Measurements from ENCODE around the gene EGFL7. TPM values are rescaled to one million over a fixed set of nuclear protein-coding genes. Genes with fewer than 3 reads are reported as not detected.

The EGFL7 gene
- total RNA-seq, 1 experiment from 2014 or later = 54.6 TPM

- Mint-ChIP-seq H3K27me3 (ENCODE audit: low read depth) (no peaks in the 10 kb centered on the region), H3K9me3 (no peaks in the 10 kb centered on the region), H3K4me3 (no peak overlapping the region), H3K4me1 (0 out of 2 replicates have a peak, but pooled peaks cover 3% of the 10 kb centered on the region), H3K36me3 (no peaks in the 10 kb centered on the region), H3K27ac (no peak overlapping the region)
- no peak for DNase-seq (ENCODE audit: low spot score)
- no peak for ATAC-seq
- POLR2A ChIA-PET = no interaction called here
- CTCF ChIA-PET = interaction anchor here (1.3 kb wide), 1 partner anchor 22 kb away, joined by 3 read pairs; no protein-coding TSS in a partner anchor
- TF ChIP-seq USF2 (CRISPR knock-in tag; IDR thresholded peaks at IDR 0.05) = no peak
- no peak for TF ChIP-seq TEAD1 (CRISPR knock-in tag; IDR thresholded peaks at IDR 0.05)
- TF ChIP-seq ZNF138 (CRISPR knock-in tag; conservative IDR thresholded peaks at IDR 0.05) = no peak
- TF ChIP-seq, protein P1, sequence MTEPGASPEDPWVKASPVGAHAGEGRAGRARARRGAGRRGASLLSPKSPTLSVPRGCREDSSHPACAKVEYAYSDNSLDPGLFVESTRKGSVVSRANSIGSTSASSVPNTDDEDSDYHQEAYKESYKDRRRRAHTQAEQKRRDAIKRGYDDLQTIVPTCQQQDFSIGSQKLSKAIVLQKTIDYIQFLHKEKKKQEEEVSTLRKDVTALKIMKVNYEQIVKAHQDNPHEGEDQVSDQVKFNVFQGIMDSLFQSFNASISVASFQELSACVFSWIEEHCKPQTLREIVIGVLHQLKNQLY (CRISPR knock-in tag; IDR thresholded peaks at IDR 0.05) = no peak
- no peak for TF ChIP-seq AFF4 (CRISPR knock-in tag; IDR thresholded peaks at IDR 0.05; ENCODE audit: borderline replicate concordance)
- TF ChIP-seq, protein P2, sequence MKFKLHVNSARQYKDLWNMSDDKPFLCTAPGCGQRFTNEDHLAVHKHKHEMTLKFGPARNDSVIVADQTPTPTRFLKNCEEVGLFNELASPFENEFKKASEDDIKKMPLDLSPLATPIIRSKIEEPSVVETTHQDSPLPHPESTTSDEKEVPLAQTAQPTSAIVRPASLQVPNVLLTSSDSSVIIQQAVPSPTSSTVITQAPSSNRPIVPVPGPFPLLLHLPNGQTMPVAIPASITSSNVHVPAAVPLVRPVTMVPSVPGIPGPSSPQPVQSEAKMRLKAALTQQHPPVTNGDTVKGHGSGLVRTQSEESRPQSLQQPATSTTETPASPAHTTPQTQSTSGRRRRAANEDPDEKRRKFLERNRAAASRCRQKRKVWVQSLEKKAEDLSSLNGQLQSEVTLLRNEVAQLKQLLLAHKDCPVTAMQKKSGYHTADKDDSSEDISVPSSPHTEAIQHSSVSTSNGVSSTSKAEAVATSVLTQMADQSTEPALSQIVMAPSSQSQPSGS (CRISPR knock-in tag; IDR thresholded peaks at IDR 0.05; ENCODE audit: borderline replicate concordance, low read depth) = no peak
- TF ChIP-seq KAT7 (CRISPR knock-in tag; IDR thresholded peaks at IDR 0.05; ENCODE audit: borderline replicate concordance) = no peak
- TF ChIP-seq NFE2L1 (CRISPR knock-in tag; IDR thresholded peaks at IDR 0.05) = no peak
- no peak for TF ChIP-seq NFATC4 (CRISPR knock-in tag; IDR thresholded peaks at IDR 0.05)
Measured at GRCh38 chr9:136653323-136654079, 9.2 kb upstream of the EGFL7 start.

- ChIA-PET POLR2A (no interaction called here), CTCF (interaction anchor here (1.0 to 1.5 kb wide), 3 partner anchors 16 to 46 kb away, joined by 3 to 4 read pairs (median 3); no protein-coding TSS in a partner anchor)
- no peaks in the 10 kb centered on the region for H3K9me3 Mint-ChIP-seq
- DNase-seq (ENCODE audit: low spot score) (no peak), ATAC-seq (no peak)
- no peaks in the 10 kb centered on the region for H3K36me3 Mint-ChIP-seq
- H3K27ac Mint-ChIP-seq = no peak overlapping the region
- no peaks in the 10 kb centered on the region for H3K27me3 Mint-ChIP-seq (ENCODE audit: low read depth)
- 0 out of 2 replicates have a peak, but pooled peaks cover 3% of the 10 kb centered on the region for H3K4me1 Mint-ChIP-seq
- no peak overlapping the region for H3K4me3 Mint-ChIP-seq
- TF ChIP-seq ZNF121 (CRISPR knock-in tag; IDR thresholded peaks at IDR 0.05) (no peak), MAX (CRISPR knock-in tag; IDR thresholded peaks at IDR 0.05) (no peak), NFATC4 (CRISPR knock-in tag; IDR thresholded peaks at IDR 0.05) (no peak), ZNF263 (CRISPR knock-in tag; IDR thresholded peaks at IDR 0.05; ENCODE audit: low read depth) (no peak), SMAD3 (CRISPR knock-in tag; IDR thresholded peaks at IDR 0.05; ENCODE audit: borderline replicate concordance) (no peak)
- TF ChIP-seq, protein P2 (CRISPR knock-in tag; IDR thresholded peaks at IDR 0.05; ENCODE audit: borderline replicate concordance, low read depth) = no peak
- TF ChIP-seq, protein P3, sequence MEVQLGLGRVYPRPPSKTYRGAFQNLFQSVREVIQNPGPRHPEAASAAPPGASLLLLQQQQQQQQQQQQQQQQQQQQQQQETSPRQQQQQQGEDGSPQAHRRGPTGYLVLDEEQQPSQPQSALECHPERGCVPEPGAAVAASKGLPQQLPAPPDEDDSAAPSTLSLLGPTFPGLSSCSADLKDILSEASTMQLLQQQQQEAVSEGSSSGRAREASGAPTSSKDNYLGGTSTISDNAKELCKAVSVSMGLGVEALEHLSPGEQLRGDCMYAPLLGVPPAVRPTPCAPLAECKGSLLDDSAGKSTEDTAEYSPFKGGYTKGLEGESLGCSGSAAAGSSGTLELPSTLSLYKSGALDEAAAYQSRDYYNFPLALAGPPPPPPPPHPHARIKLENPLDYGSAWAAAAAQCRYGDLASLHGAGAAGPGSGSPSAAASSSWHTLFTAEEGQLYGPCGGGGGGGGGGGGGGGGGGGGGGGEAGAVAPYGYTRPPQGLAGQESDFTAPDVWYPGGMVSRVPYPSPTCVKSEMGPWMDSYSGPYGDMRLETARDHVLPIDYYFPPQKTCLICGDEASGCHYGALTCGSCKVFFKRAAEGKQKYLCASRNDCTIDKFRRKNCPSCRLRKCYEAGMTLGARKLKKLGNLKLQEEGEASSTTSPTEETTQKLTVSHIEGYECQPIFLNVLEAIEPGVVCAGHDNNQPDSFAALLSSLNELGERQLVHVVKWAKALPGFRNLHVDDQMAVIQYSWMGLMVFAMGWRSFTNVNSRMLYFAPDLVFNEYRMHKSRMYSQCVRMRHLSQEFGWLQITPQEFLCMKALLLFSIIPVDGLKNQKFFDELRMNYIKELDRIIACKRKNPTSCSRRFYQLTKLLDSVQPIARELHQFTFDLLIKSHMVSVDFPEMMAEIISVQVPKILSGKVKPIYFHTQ (CRISPR knock-in tag; IDR thresholded peaks at IDR 0.05) = no peak
- TF ChIP-seq, protein P4, sequence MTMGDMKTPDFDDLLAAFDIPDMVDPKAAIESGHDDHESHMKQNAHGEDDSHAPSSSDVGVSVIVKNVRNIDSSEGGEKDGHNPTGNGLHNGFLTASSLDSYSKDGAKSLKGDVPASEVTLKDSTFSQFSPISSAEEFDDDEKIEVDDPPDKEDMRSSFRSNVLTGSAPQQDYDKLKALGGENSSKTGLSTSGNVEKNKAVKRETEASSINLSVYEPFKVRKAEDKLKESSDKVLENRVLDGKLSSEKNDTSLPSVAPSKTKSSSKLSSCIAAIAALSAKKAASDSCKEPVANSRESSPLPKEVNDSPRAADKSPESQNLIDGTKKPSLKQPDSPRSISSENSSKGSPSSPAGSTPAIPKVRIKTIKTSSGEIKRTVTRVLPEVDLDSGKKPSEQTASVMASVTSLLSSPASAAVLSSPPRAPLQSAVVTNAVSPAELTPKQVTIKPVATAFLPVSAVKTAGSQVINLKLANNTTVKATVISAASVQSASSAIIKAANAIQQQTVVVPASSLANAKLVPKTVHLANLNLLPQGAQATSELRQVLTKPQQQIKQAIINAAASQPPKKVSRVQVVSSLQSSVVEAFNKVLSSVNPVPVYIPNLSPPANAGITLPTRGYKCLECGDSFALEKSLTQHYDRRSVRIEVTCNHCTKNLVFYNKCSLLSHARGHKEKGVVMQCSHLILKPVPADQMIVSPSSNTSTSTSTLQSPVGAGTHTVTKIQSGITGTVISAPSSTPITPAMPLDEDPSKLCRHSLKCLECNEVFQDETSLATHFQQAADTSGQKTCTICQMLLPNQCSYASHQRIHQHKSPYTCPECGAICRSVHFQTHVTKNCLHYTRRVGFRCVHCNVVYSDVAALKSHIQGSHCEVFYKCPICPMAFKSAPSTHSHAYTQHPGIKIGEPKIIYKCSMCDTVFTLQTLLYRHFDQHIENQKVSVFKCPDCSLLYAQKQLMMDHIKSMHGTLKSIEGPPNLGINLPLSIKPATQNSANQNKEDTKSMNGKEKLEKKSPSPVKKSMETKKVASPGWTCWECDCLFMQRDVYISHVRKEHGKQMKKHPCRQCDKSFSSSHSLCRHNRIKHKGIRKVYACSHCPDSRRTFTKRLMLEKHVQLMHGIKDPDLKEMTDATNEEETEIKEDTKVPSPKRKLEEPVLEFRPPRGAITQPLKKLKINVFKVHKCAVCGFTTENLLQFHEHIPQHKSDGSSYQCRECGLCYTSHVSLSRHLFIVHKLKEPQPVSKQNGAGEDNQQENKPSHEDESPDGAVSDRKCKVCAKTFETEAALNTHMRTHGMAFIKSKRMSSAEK (CRISPR knock-in tag; IDR thresholded peaks at IDR 0.05; ENCODE audit: borderline replicate concordance) = no peak
Measured at GRCh38 chr9:136654820-136655535, 7.7 kb upstream of the EGFL7 start.
